HG03135 (cell line): ENCODE measurements around the gene CD74.

Experiments used
- ATAC-seq: cut with Tn5 transposase; IDR thresholded peaks from one replicate; pipeline ENCODE4 v1.9.1; 2021; ENCODE audit warnings: mild to moderate bottlenecking, moderate library complexity; ENCODE audit not compliant: unreplicated experiment

Gene CD74

GRCh38 chr5:150410524-150411244 lies 2.0 kb downstream of the CD74 start:
- ATAC-seq, result no peak

GRCh38 chr5:150409638-150410523 lies 2.8 kb downstream of the CD74 start:
- ATAC-seq, result peak; percentile 28

- no peak for ATAC-seq
These were observed 4.3 kb downstream of the CD74 start for GRCh38 chr5:150408231-150408943.

- no peak for ATAC-seq
These were observed 5.5 kb downstream of the CD74 start for GRCh38 chr5:150407096-150407720.

GRCh38 chr5:150406723-150407095 lies 6.0 kb downstream of the CD74 start:
- no peak for ATAC-seq

- no peak for ATAC-seq
These were observed 6.5 kb downstream of the CD74 start for GRCh38 chr5:150406103-150406722.

- ATAC-seq, result no peak
These were observed 7.5 kb downstream of the CD74 start for GRCh38 chr5:150404941-150405816.

GRCh38 chr5:150404535-150404934 lies 8.2 kb downstream of the CD74 start:
- no peak for ATAC-seq

GRCh38 chr5:150404121-150404520 lies 8.6 kb downstream of the CD74 start:
- no peak for ATAC-seq

- no peak for ATAC-seq
These were observed 9.8 kb downstream of the CD74 start for GRCh38 chr5:150402901-150403342.

GRCh38 chr5:150402229-150402773 lies 10.4 kb downstream of the CD74 start:
- ATAC-seq, result no peak

- no peak for ATAC-seq
These were observed 11.1 kb downstream of the CD74 start for GRCh38 chr5:150401376-150402228.

- no peak for ATAC-seq
These were observed 11.7 kb downstream of the CD74 start for GRCh38 chr5:150401076-150401375.

GRCh38 chr5:150400316-150401075 lies 12.2 kb downstream of the CD74 start:
- ATAC-seq, result no peak

- ATAC-seq, result no peak
These were observed 13.0 kb downstream of the CD74 start for GRCh38 chr5:150399524-150400211.

GRCh38 chr5:150398722-150399523 lies 13.8 kb downstream of the CD74 start:
- ATAC-seq, result peak; percentile 51
